Astrocyte of the cerebellum (primary cell): Measurements from ENCODE around the gene ADARB2.
A peak's percentile ranks its signal among the peaks of the same experiment; 100 is the strongest.

Experiments
- DNase-seq: peaks from one replicate; pipeline ENCODE4 v3.0.0-alpha.2; 2011; ENCODE audit warnings: low read depth
- H3K4me3 ChIP-seq: 2 replicates; pipeline ENCODE4 v1.5.1; 2011; ENCODE audit warnings: mild to moderate bottlenecking, low read depth, low read length, moderate library complexity
- CTCF ChIP-seq: IDR thresholded peaks from 2 replicates; pipeline ENCODE4 v1.5.1; 2012; ENCODE audit warnings: low read length, low read depth, moderate library complexity, mild to moderate bottlenecking; ENCODE audit errors: missing control alignments
- in situ Hi-C: cut with HindIII; loops from 2 replicates; pipeline ENCODE4 v1.10.0; 2017; ENCODE audit warnings: low sequenced_read_pairs

ADARB2 gene

GRCh38 chr10:1180836-1181235 lies 556.5 kb downstream of the ADARB2 start:
- in situ Hi-C loops = no loop called here
- no peak overlapping the region for H3K4me3 ChIP-seq
- peak; percentile 5 for TF ChIP-seq CTCF
- DNase-seq = no peak

- no peak overlapping the region for H3K4me3 ChIP-seq
- no peak for DNase-seq
- TF ChIP-seq CTCF = no peak
- in situ Hi-C loops = no loop called here
These were observed 557.1 kb downstream of the ADARB2 start for GRCh38 chr10:1180071-1180730.

GRCh38 chr10:1179346-1180070 lies 557.8 kb downstream of the ADARB2 start:
- DNase-seq = no peak
- H3K4me3 ChIP-seq = no peak overlapping the region
- in situ Hi-C loops = no loop called here
- TF ChIP-seq CTCF = no peak

GRCh38 chr10:1178506-1178905 lies 558.8 kb downstream of the ADARB2 start:
- in situ Hi-C loops = no loop called here

GRCh38 chr10:1177936-1178335 lies 559.4 kb downstream of the ADARB2 start:
- no peak overlapping the region for H3K4me3 ChIP-seq
- in situ Hi-C loops = no loop called here
- no peak for TF ChIP-seq CTCF
- DNase-seq = no peak

More at GRCh38 chr10:1178506-1178905, 558.8 kb downstream of the ADARB2 start:
- no peak for DNase-seq
- no peak overlapping the region for H3K4me3 ChIP-seq
- TF ChIP-seq CTCF = no peak

GRCh38 chr10:1175956-1176565 lies 561.3 kb downstream of the ADARB2 start:
- TF ChIP-seq CTCF = no peak
- in situ Hi-C loops = no loop called here
- DNase-seq = no peak
- no peak overlapping the region for H3K4me3 ChIP-seq
